Measurements from ENCODE around the gene CALN1. TPM values are rescaled to one million over a fixed set of nuclear protein-coding genes. Genes with fewer than 3 reads are reported as not detected.

CALN1 gene
- total RNA-seq, 1 donor from 2014 or later: not detected

DNA sequence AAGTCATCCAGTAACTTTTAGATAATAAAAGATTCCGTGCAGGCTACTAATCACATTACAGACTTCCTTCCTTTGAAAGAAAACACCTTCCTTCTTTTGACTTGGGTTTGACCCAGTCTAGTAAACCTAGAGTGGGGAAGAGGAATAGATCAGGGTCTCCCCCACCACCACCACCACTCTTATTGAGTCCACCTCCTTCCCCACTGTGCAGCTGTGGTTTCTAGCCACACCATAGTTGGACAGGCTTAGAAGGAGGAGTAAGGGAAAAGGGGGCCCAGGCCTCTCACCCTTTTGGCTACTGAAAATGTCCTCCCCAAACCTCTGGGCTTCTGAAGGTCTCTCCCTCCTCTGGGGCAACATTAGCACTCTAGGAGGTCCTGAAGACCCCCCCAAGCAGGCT, 372.7 kb downstream of the CALN1 start:
- Histone ChIP-seq H3K27ac (no peak overlapping the region), H3K4me1 (no peaks in the 10 kb centered on the region), H3K27me3 (no peaks in the 10 kb centered on the region), H3K4me3 (no peak overlapping the region), H3K9me3 (no peaks in the 10 kb centered on the region), H3K36me3 (no peaks in the 10 kb centered on the region)
- DNase-seq (no peak), ATAC-seq (no peak)
- intact Hi-C loops (cut with DNase I): no loop called here
- TF ChIP-seq, protein P1, sequence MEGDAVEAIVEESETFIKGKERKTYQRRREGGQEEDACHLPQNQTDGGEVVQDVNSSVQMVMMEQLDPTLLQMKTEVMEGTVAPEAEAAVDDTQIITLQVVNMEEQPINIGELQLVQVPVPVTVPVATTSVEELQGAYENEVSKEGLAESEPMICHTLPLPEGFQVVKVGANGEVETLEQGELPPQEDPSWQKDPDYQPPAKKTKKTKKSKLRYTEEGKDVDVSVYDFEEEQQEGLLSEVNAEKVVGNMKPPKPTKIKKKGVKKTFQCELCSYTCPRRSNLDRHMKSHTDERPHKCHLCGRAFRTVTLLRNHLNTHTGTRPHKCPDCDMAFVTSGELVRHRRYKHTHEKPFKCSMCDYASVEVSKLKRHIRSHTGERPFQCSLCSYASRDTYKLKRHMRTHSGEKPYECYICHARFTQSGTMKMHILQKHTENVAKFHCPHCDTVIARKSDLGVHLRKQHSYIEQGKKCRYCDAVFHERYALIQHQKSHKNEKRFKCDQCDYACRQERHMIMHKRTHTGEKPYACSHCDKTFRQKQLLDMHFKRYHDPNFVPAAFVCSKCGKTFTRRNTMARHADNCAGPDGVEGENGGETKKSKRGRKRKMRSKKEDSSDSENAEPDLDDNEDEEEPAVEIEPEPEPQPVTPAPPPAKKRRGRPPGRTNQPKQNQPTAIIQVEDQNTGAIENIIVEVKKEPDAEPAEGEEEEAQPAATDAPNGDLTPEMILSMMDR (IDR thresholded peaks at IDR 0.05): no peak

DNA sequence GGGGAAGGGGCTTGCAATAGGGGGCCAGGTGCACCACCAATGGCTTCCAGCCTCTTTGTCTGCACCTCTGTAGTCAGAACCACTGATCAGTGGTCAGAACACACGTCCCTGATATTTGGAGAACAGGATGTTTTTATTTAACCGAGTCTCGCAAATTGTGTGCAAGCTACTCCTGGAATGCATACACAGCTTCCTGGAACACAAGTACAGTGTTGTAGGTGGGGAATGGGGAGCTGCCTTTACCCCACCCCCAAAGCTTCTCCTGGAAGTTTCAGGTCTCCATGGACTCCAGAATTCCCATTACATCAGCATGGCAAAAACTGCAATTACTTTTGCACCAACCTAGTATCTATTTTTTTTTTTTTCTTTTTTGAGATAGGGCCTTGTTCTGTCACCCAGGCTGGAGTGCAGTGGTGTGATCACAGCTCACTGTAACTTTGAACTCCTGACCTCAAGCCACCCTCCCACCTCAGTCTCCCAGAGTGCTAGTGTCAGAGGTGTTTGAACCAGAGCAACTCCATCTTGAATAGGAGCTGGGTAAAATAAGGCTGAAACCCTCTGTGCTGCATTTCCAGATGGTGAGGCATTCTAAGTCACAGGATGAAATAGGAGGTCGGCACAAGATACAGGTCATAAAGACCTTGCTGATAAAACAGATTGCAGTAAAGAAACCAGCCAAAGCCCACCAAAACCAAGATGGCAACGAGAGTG, 374.0 kb downstream of the CALN1 start:
- Histone ChIP-seq H3K4me1 (no peaks in the 10 kb centered on the region), H3K27ac (no peak overlapping the region), H3K4me3 (no peak overlapping the region), H3K27me3 (no peaks in the 10 kb centered on the region), H3K36me3 (no peaks in the 10 kb centered on the region), H3K9me3 (no peaks in the 10 kb centered on the region)
- DNase-seq (no peak), ATAC-seq (peak; percentile 25)
- intact Hi-C loops (cut with DNase I): no loop called here
- TF ChIP-seq, protein P1 (IDR thresholded peaks at IDR 0.05): no peak

DNA sequence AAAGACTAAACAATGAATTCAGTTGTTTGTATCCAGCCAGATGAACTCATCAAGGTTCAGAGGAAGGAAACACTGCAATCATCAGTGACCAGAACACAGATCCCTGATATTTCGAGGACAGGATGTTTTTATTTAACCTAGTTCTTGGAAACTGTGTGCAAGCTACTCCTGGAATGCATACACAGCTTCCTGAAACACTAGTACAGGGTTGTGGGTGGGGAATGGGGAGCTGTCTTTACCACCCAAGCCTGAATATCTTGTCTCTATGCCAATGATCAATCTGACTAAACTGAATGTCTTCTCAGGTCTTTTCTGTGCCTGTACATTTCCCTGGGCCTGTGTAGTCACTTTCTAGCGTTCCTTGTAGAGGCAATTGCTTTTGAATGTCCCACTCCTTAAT, 374.6 kb downstream of the CALN1 start:
- ATAC-seq: peak; percentile 65
- Histone ChIP-seq H3K4me1 (no peaks in the 10 kb centered on the region), H3K36me3 (no peaks in the 10 kb centered on the region), H3K27me3 (no peaks in the 10 kb centered on the region), H3K9me3 (no peaks in the 10 kb centered on the region), H3K4me3 (no peak overlapping the region), H3K27ac (no peak overlapping the region)
- DNase-seq: no peak
- TF ChIP-seq, protein P1 (IDR thresholded peaks at IDR 0.05): no peak
- intact Hi-C loops (cut with DNase I): no loop called here

DNA sequence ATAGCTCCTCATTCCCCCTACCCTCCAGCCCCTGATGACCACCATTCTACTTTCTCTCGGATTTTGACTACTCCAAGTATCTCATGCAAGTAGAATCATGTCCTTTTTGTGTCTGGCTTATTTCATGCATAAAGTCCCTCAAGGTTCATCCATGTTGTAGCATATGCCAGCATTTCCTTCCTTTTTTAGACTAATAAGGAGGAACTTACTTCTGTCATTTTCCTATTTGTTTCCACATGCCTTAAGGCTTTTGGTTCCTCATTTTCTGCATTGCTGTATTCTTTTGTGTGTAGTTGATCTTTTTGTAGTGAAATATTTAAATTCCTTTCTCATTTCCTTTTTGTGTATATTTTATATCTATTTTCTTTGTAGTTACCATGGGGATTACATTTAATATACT, 376.9 kb downstream of the CALN1 start:
- no peaks in the 10 kb centered on the region for H3K27me3 ChIP-seq
- no peak overlapping the region for H3K4me3 ChIP-seq
- intact Hi-C loops (cut with DNase I): no loop called here
- peak; percentile 72 for ATAC-seq
- DNase-seq: no peak
- no peak overlapping the region for H3K27ac ChIP-seq
- no peaks in the 10 kb centered on the region for H3K9me3 ChIP-seq
- H3K36me3 ChIP-seq: no peaks in the 10 kb centered on the region
- no peaks in the 10 kb centered on the region for H3K4me1 ChIP-seq
- TF ChIP-seq, protein P1 (IDR thresholded peaks at IDR 0.05): no peak

DNA sequence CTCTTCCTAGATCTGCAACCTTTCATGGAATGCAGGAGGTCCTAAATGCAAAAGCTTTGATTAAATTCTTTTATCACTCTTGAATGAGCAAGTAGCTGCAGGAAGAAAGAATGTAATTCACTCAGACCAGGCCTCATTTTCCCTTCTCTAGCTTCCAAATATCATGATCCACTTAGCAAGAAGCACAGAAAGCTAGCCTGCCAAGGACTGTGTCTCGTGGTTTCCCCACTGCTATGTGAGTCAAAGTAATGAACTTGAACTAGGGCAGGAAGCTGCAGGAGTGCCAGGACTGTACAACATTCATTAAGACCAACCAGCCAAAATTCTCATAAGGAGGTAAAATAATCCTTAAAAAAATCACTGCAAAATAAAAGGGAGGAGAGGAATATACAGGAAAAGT, 379.2 kb downstream of the CALN1 start:
- TF ChIP-seq, protein P1 (IDR thresholded peaks at IDR 0.05): no peak
- ATAC-seq: no peak
- no peak overlapping the region for H3K4me3 ChIP-seq
- H3K27me3 ChIP-seq: no peaks in the 10 kb centered on the region
- H3K9me3 ChIP-seq: no peaks in the 10 kb centered on the region
- DNase-seq: no peak
- no peaks in the 10 kb centered on the region for H3K36me3 ChIP-seq
- H3K4me1 ChIP-seq: no peaks in the 10 kb centered on the region
- H3K27ac ChIP-seq: no peak overlapping the region
- intact Hi-C loops (cut with DNase I): no loop called here
